ENCODE results near the gene THOP1.

DNA sequence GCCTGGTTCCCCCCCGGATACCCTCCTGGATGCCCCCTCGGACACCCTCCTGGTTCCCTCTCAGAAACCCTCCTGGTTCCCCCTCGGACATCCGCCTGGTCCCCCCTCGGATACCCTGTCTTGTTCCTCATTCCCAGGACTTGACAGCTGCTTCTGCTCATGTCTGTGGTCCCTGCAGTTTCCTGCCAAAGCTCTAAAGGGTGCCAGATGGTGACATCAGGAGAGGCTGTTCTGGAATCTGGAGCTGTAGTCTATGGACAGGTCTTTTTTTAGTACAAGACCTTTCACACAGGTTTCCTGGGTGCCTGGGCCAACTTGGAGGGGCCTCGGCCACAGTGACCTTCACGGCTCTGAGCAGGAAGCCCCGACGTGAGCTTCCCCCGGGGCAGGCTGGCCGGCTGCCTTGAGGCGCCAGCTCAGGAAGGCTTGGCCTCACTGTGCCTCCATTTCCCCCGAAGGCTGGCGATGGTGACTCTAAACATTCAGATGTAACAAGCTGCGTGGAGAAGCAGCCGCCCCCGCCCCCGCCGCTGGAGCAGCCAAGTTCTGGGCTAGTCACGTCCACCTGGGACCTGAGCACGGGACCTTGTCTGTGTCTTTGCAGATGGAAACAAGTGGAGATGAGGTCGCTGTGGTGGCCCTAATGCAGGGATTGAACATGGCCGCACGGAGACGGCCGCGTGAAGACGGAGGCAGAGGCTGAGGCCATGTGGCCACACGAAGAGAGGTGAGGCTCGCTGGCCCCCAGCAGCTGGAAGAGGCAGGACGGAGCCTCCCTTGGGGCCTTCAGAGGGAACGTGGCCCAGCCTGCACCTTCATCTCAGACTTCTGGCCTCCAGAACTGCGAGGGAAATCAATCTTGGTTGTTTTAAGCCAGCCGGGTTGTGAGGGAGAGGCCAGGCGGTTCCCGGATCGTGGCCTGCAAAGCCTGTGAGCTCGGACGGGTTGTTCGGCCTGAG is 15.0 kb upstream of the THOP1 start:
- TF ChIP-seq SPI1 (IDR thresholded peaks at IDR 0.05; ENCODE audit: borderline replicate concordance, low read depth): no peak
- TF ChIP-seq POLR2AphosphoS5 (IDR thresholded peaks at IDR 0.05; ENCODE audit: low read depth): no peak; the same call in 1 of the 2 replicates
- TF ChIP-seq, protein P1, sequence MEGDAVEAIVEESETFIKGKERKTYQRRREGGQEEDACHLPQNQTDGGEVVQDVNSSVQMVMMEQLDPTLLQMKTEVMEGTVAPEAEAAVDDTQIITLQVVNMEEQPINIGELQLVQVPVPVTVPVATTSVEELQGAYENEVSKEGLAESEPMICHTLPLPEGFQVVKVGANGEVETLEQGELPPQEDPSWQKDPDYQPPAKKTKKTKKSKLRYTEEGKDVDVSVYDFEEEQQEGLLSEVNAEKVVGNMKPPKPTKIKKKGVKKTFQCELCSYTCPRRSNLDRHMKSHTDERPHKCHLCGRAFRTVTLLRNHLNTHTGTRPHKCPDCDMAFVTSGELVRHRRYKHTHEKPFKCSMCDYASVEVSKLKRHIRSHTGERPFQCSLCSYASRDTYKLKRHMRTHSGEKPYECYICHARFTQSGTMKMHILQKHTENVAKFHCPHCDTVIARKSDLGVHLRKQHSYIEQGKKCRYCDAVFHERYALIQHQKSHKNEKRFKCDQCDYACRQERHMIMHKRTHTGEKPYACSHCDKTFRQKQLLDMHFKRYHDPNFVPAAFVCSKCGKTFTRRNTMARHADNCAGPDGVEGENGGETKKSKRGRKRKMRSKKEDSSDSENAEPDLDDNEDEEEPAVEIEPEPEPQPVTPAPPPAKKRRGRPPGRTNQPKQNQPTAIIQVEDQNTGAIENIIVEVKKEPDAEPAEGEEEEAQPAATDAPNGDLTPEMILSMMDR (IDR thresholded peaks at IDR 0.05; ENCODE audit: insufficient read depth, low read length): no peak
- TF ChIP-seq, protein P2, sequence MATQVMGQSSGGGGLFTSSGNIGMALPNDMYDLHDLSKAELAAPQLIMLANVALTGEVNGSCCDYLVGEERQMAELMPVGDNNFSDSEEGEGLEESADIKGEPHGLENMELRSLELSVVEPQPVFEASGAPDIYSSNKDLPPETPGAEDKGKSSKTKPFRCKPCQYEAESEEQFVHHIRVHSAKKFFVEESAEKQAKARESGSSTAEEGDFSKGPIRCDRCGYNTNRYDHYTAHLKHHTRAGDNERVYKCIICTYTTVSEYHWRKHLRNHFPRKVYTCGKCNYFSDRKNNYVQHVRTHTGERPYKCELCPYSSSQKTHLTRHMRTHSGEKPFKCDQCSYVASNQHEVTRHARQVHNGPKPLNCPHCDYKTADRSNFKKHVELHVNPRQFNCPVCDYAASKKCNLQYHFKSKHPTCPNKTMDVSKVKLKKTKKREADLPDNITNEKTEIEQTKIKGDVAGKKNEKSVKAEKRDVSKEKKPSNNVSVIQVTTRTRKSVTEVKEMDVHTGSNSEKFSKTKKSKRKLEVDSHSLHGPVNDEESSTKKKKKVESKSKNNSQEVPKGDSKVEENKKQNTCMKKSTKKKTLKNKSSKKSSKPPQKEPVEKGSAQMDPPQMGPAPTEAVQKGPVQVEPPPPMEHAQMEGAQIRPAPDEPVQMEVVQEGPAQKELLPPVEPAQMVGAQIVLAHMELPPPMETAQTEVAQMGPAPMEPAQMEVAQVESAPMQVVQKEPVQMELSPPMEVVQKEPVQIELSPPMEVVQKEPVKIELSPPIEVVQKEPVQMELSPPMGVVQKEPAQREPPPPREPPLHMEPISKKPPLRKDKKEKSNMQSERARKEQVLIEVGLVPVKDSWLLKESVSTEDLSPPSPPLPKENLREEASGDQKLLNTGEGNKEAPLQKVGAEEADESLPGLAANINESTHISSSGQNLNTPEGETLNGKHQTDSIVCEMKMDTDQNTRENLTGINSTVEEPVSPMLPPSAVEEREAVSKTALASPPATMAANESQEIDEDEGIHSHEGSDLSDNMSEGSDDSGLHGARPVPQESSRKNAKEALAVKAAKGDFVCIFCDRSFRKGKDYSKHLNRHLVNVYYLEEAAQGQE (IDR thresholded peaks at IDR 0.05; ENCODE audit: insufficient replicate concordance, low read depth): no peak

Measured in HL-60 (cell line).